Caco-2 (cell line): ENCODE measurements around the gene TMC7. TPM values are rescaled to one million over a fixed set of nuclear protein-coding genes. Genes with fewer than 3 reads are reported as not detected.

Experiments
- BruUV-seq: library from RNA; stranded (reverse); fragments of 400-500 nt; replicated peaks from 2 replicates; lab custom pipeline; 2021; lab: Mats Ljungman, UMichigan
- CTCF ChIA-PET: fragments of 300-600 bp; sonication (Branson Sonifier 250); formaldehyde crosslinking; loops from one replicate; lab custom pipeline; 2022; ENCODE audit warnings: antibody characterized with exemption; lab: Charles Lee
- POLR2A ChIA-PET: fragments of 300-600 bp; sonication (Branson Sonifier 250); formaldehyde crosslinking; loops from one replicate; lab custom pipeline; 2022; ENCODE audit warnings: antibody characterized with exemption; lab: Charles Lee
- DNase-seq, 2 experiments: peaks; one replicate each; pipeline versions ENCODE4 v3.0.0 to v3.0.0-alpha.2; 2020 to 2022
- H3K27me3 ChIP-seq: replicated peaks from 2 replicates; pipeline ENCODE4 v1.6.0; 2011; ENCODE audit warnings: low read length; ENCODE audit not compliant: control insufficient read depth, insufficient read depth
- H3K36me3 ChIP-seq: 2 replicates; pipeline ENCODE4 v1.5.1; 2011; ENCODE audit warnings: low read length; ENCODE audit not compliant: control insufficient read depth, insufficient read depth
- H3K4me1 ChIP-seq: fragments of 250-450 bp; sonication (Bioruptor Pico); 2 replicates; pipeline ENCODE4 v1.5.1; 2020; ENCODE audit warnings: mild to moderate bottlenecking
- H3K4me3 ChIP-seq: 2 replicates; pipeline ENCODE4 v1.5.1; 2011; ENCODE audit warnings: low read depth, mild to moderate bottlenecking, control low read depth, low read length
- H3K9me3 ChIP-seq: fragments of 250-450 bp; sonication (Bioruptor Pico); 2 replicates; pipeline ENCODE4 v1.5.1; 2020; ENCODE audit warnings: mild to moderate bottlenecking, moderate library complexity
- H3K27ac Mint-ChIP-seq: one replicate; pipeline ENCODE4 v1.8.0; 2022; ENCODE audit warnings: mixed read lengths; ENCODE audit not compliant: unreplicated experiment
- H3K27me3 Mint-ChIP-seq: one replicate; pipeline ENCODE4 v1.8.0; 2022; ENCODE audit warnings: mixed read lengths; ENCODE audit not compliant: insufficient read depth, unreplicated experiment
- H3K36me3 Mint-ChIP-seq: one replicate; pipeline ENCODE4 v1.8.0; 2022; ENCODE audit warnings: mild to moderate bottlenecking, mixed read lengths; ENCODE audit not compliant: insufficient read depth, unreplicated experiment
- H3K4me1 Mint-ChIP-seq: one replicate; pipeline ENCODE4 v1.8.0; 2022; ENCODE audit warnings: low read depth, mixed read lengths; ENCODE audit not compliant: unreplicated experiment
- H3K4me3 Mint-ChIP-seq: one replicate; pipeline ENCODE4 v1.8.0; 2022; ENCODE audit warnings: mild to moderate bottlenecking, moderate library complexity, mixed read lengths; ENCODE audit not compliant: unreplicated experiment
- H3K9me3 Mint-ChIP-seq: one replicate; pipeline ENCODE4 v1.8.0; 2022; ENCODE audit warnings: mixed read lengths; ENCODE audit not compliant: unreplicated experiment
- intact Hi-C: fragments of 100-400 bp; cut with micrococcal nuclease; formaldehyde crosslinking; loops from one replicate; pipeline ENCODE4 v1.10.0; 2022; ENCODE audit not compliant: unreplicated experiment
- total RNA-seq: library from RNA; stranded (reverse); gene quantifications from 2 replicates; pipeline ENCODE4 v1.2.3, GENCODE V29; 2022
- TF ChIP-seq, protein P1 (sequence below), 2 experiments: fragments of 200-600 bp in 1 of 2; IDR thresholded peaks; 1 replicate in 1 of 2; 2 replicates in 1 of 2; pipeline versions ENCODE4 v1.5.1 to v1.8.0; 2011 to 2022; ENCODE audit warnings: antibody characterized with exemption in 1 of 2, control low read depth in 1 of 2, inconsistent platforms in 1 of 2, low read depth in 1 of 2, low read length in 1 of 2, mild to moderate bottlenecking in 1 of 2, moderate library complexity in 1 of 2; ENCODE audit not compliant: insufficient read depth in 1 of 2, severe bottlenecking in 1 of 2, unreplicated experiment in 1 of 2

TMC7 gene
- total RNA-seq, 1 experiment from 2014 or later = 4.0 TPM

- no peaks in the 10 kb centered on the region for H3K9me3 Mint-ChIP-seq
- no peaks in the 10 kb centered on the region; the same call in 1 of the 2 replicates for H3K9me3 ChIP-seq
- H3K27ac Mint-ChIP-seq = peak overlapping the region; percentile 63
- peak overlapping the region; percentile 22 for H3K4me3 Mint-ChIP-seq
- H3K36me3 ChIP-seq = no peaks in the 10 kb centered on the region
- intact Hi-C loops = no loop called here
- POLR2A ChIA-PET = interaction anchor here (0.8 kb wide), 1 partner anchor 71 kb away, joined by 4 read pairs; no protein-coding TSS in a partner anchor
- TF ChIP-seq, protein P1, sequence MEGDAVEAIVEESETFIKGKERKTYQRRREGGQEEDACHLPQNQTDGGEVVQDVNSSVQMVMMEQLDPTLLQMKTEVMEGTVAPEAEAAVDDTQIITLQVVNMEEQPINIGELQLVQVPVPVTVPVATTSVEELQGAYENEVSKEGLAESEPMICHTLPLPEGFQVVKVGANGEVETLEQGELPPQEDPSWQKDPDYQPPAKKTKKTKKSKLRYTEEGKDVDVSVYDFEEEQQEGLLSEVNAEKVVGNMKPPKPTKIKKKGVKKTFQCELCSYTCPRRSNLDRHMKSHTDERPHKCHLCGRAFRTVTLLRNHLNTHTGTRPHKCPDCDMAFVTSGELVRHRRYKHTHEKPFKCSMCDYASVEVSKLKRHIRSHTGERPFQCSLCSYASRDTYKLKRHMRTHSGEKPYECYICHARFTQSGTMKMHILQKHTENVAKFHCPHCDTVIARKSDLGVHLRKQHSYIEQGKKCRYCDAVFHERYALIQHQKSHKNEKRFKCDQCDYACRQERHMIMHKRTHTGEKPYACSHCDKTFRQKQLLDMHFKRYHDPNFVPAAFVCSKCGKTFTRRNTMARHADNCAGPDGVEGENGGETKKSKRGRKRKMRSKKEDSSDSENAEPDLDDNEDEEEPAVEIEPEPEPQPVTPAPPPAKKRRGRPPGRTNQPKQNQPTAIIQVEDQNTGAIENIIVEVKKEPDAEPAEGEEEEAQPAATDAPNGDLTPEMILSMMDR (IDR thresholded peaks at IDR 0.05; ENCODE audit: insufficient read depth in 1 of 2, low read depth in 1 of 2, low read length in 1 of 2, severe bottlenecking in 1 of 2, unreplicated experiment in 1 of 2) = no peak
- H3K27me3 ChIP-seq = no peaks in the 10 kb centered on the region
- no peaks in the 10 kb centered on the region for H3K36me3 Mint-ChIP-seq
- H3K4me1 Mint-ChIP-seq = peaks cover 19% of the 10 kb centered on the region
- no TSS peak for BruUV-seq
- no peaks in the 10 kb centered on the region for H3K27me3 Mint-ChIP-seq
- peaks cover 21% of the 10 kb centered on the region for H3K4me1 ChIP-seq
- no peak for DNase-seq
- CTCF ChIA-PET = interaction anchor here (0.6 to 2.0 kb wide), 2 partner anchors 10 to 14 kb away, joined by 4 to 8 read pairs; no protein-coding TSS in a partner anchor
- no peak overlapping the region for H3K4me3 ChIP-seq
These were observed 110.2 kb downstream of the TMC7 start for GRCh38 chr16:19093631-19094541.

GRCh38 chr16:19094542-19095365 is 111.0 kb downstream of the TMC7 start:
- TF ChIP-seq, protein P1 (IDR thresholded peaks at IDR 0.05; ENCODE audit: insufficient read depth in 1 of 2, low read depth in 1 of 2, low read length in 1 of 2, severe bottlenecking in 1 of 2, unreplicated experiment in 1 of 2) = no peak
- H3K36me3 ChIP-seq = no peaks in the 10 kb centered on the region
- no peak overlapping the region for H3K4me3 ChIP-seq
- BruUV-seq = no TSS peak
- Mint-ChIP-seq H3K27me3 (no peaks in the 10 kb centered on the region), H3K4me1 (peaks cover 19% of the 10 kb centered on the region), H3K4me3 (no peak overlapping the region), H3K36me3 (no peaks in the 10 kb centered on the region), H3K9me3 (no peaks in the 10 kb centered on the region), H3K27ac (no peak overlapping the region)
- H3K27me3 ChIP-seq = no peaks in the 10 kb centered on the region
- DNase-seq = no peak
- CTCF ChIA-PET = interaction anchor here (0.6 to 2.0 kb wide), 2 partner anchors 9 to 13 kb away, joined by 4 to 8 read pairs; no protein-coding TSS in a partner anchor
- H3K4me1 ChIP-seq = peaks cover 21% of the 10 kb centered on the region
- H3K9me3 ChIP-seq = no peaks in the 10 kb centered on the region; the same call in 1 of the 2 replicates
- intact Hi-C loops = no loop called here
- POLR2A ChIA-PET = no interaction called here

DNA sequence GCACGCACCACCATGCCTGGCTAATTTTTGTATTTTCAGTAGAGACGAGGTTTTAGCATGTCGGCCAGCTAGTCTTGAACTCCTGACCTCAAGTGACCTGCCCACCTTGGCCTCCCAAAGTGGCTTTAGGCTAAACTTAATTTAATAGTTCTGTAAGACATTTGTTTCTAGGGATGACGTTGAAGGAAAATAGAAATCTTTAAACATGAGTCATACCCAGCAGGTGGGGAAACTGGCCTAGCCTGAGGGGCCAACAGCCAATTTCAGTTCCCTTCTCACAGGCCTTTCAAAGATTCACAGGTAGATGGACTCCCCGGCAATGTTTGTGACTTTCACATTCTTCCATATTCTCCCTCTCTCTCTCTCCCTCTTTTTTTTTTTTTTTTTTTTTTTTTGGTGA is 111.9 kb downstream of the TMC7 start:
- ChIA-PET POLR2A (no interaction called here), CTCF (no interaction called here)
- no peaks in the 10 kb centered on the region for H3K36me3 Mint-ChIP-seq
- intact Hi-C loops = no loop called here
- H3K4me3 Mint-ChIP-seq = no peak overlapping the region
- H3K36me3 ChIP-seq = no peaks in the 10 kb centered on the region
- H3K4me3 ChIP-seq = no peak overlapping the region
- no peaks in the 10 kb centered on the region for H3K27me3 Mint-ChIP-seq
- no peaks in the 10 kb centered on the region; the same call in 1 of the 2 replicates for H3K9me3 ChIP-seq
- H3K27me3 ChIP-seq = no peaks in the 10 kb centered on the region
- H3K4me1 Mint-ChIP-seq = peaks cover 19% of the 10 kb centered on the region
- no peak overlapping the region for H3K27ac Mint-ChIP-seq
- no peaks in the 10 kb centered on the region for H3K9me3 Mint-ChIP-seq
- no TSS peak for BruUV-seq
- DNase-seq = no peak
- H3K4me1 ChIP-seq = peaks cover 21% of the 10 kb centered on the region
- TF ChIP-seq, protein P1 (IDR thresholded peaks at IDR 0.05; ENCODE audit: insufficient read depth in 1 of 2, low read depth in 1 of 2, low read length in 1 of 2, severe bottlenecking in 1 of 2, unreplicated experiment in 1 of 2) = no peak
